K562 (cell line): ENCODE data around the gene HLA-DQB1. TPM values are rescaled to one million over a fixed set of nuclear protein-coding genes. Genes with fewer than 3 reads are reported as not detected.

Source experiments
- ATAC-seq: fragments of 200-7000 bp; cut with Tn5 transposase; 3 replicates; pipeline ENCODE4 v1.9.1; 2020; ENCODE audit warnings: moderate library complexity
- BruUV-seq: library from RNA; stranded (reverse); fragments of 400-500 nt; replicated peaks from 2 replicates; lab custom pipeline; 2021; lab: Mats Ljungman, UMichigan
- CTCF ChIA-PET: fragments of 300-600 bp; formaldehyde crosslinking; extraction: SDS; loops from one replicate; lab custom pipeline; 2021; ENCODE audit warnings: low intra/inter-chr PET ratio; lab: Yijun Ruan, JAX
- POLR2A ChIA-PET: fragments of 300-600, 350-650 bp; sonication (Branson Sonifier 250); formaldehyde crosslinking; extraction: SDS; loops from one replicate; lab custom pipeline; 2021; ENCODE audit warnings: antibody characterized with exemption, inconsistent platforms; lab: Yijun Ruan, JAX
- DNase-seq, 4 experiments: peaks; one replicate each; pipeline versions ENCODE4 v3.0.0 to v3.0.0-alpha.2; 2011 to 2018; ENCODE audit warnings: low spot score in 3 of 4, mixed read lengths in 3 of 4; ENCODE audit errors: extremely low read depth in 1 of 4
- FAIRE-seq: peaks from 2 replicates; lab custom pipeline; 2011; peaks lifted over from hg19 to GRCh38; lab: Jason Lieb, UNC
- H2AFZ ChIP-seq: 2 replicates; pipeline ENCODE4 v1.6.0; 2011; ENCODE audit warnings: low read depth, low read length, control low read depth, inconsistent platforms
- H3K27ac ChIP-seq: fragments of 200-600 bp; 3 replicates; pipeline ENCODE4 v1.8.0; 2011; ENCODE audit warnings: low read depth, mild to moderate bottlenecking, control low read depth, inconsistent platforms, low read length, moderate library complexity, mixed read lengths; ENCODE audit errors: extremely low read depth
- H3K27me3 ChIP-seq, 2 experiments: fragments of 300-600 bp in 1 of 2; 2 replicates in 1 of 2; 3 replicates in 1 of 2; pipeline versions ENCODE4 v1.6.0 to v1.8.0; 2011; ENCODE audit warnings: inconsistent platforms in 2 of 2, low read length in 2 of 2, mild to moderate bottlenecking in 1 of 2, mixed read lengths in 1 of 2, moderate library complexity in 1 of 2; ENCODE audit not compliant: control insufficient read depth in 2 of 2, insufficient read depth in 2 of 2
- H3K36me3 ChIP-seq: fragments of 300-600 bp; 3 replicates; pipeline ENCODE4 v1.8.0; 2011; ENCODE audit warnings: mild to moderate bottlenecking, low read length, inconsistent platforms; ENCODE audit not compliant: control insufficient read depth, insufficient read depth
- H3K4me1 ChIP-seq, 2 experiments: fragments of 200-600 bp in 1 of 2; replicated peaks in 1 of 2; 2 replicates in 1 of 2; 3 replicates in 1 of 2; pipeline versions ENCODE4 v1.5.1 to v1.8.0; 2011; ENCODE audit warnings: inconsistent platforms in 2 of 2, low read length in 2 of 2, mild to moderate bottlenecking in 1 of 2, mixed read lengths in 1 of 2, moderate library complexity in 1 of 2; ENCODE audit not compliant: control insufficient read depth in 2 of 2, insufficient read depth in 2 of 2
- H3K4me2 ChIP-seq: 2 replicates; pipeline ENCODE4 v1.6.1; 2011; ENCODE audit warnings: low read length, control low read depth, inconsistent platforms, mixed read lengths; ENCODE audit not compliant: insufficient read depth
- H3K4me3 ChIP-seq: fragments of 200-600 bp; sonication (generic), shearing (Covaris generic); 2 replicates; pipeline ENCODE4 v1.5.1; 2016; ENCODE audit warnings: control low read depth, inconsistent platforms
- H3K79me2 ChIP-seq: fragments of 200-600 bp; 3 replicates; pipeline ENCODE4 v1.8.0; 2011; ENCODE audit warnings: low read length, inconsistent platforms; ENCODE audit not compliant: control insufficient read depth, insufficient read depth
- H3K9ac ChIP-seq, 2 experiments: 2 replicates each; pipeline versions ENCODE4 v1.6.0 to v1.6.1; 2011; ENCODE audit warnings: low read depth in 2 of 2, low read length in 2 of 2, control low read depth in 1 of 2, inconsistent platforms in 1 of 2, mild to moderate bottlenecking in 1 of 2, mixed read lengths in 1 of 2; ENCODE audit not compliant: insufficient read depth in 1 of 2
- H3K9me1 ChIP-seq: one replicate; pipeline ENCODE4 v1.6.0; 2011; ENCODE audit warnings: inconsistent platforms, mild to moderate bottlenecking, low read length, moderate library complexity; ENCODE audit not compliant: control insufficient read depth, insufficient read depth
- H3K9me3 ChIP-seq: replicated peaks from 2 replicates; pipeline ENCODE4 v1.5.1; 2011; ENCODE audit warnings: low read depth, low read length, inconsistent platforms; ENCODE audit not compliant: control insufficient read depth, insufficient read depth
- H4K20me1 ChIP-seq: replicated peaks from 2 replicates; pipeline ENCODE4 v1.6.1; 2011; ENCODE audit warnings: low read length, inconsistent platforms, mixed read lengths; ENCODE audit not compliant: control insufficient read depth, insufficient read depth
- ARID2 ChIP-seq: fragments of 450-650 bp; IDR thresholded peaks from 2 replicates; pipeline ENCODE4 v1.6.1; 2017; ENCODE audit warnings: antibody characterized with exemption, mild to moderate bottlenecking
- ATF6 ChIP-seq: sonication (generic); formaldehyde crosslinking; IDR thresholded peaks from 2 replicates; pipeline ENCODE4 v1.4.0; 2020; ENCODE audit warnings: mild to moderate bottlenecking, missing genetic modification reagents
- BCLAF1 ChIP-seq, 2 experiments: fragments of 450-650 bp in 1 of 2; IDR thresholded peaks; 2 replicates each; pipeline ENCODE4 v1.6.1; 2011 to 2017; ENCODE audit warnings: low read depth in 2 of 2, antibody characterized with exemption in 1 of 2, borderline replicate concordance in 1 of 2, low read length in 1 of 2, mild to moderate bottlenecking in 1 of 2, mixed read lengths in 1 of 2; ENCODE audit not compliant: control insufficient read depth in 1 of 2
- EP400 ChIP-seq: fragments of 450-650 bp; IDR thresholded peaks from 2 replicates; pipeline ENCODE4 v1.6.1; 2017; ENCODE audit warnings: antibody characterized with exemption, mild to moderate bottlenecking, moderate library complexity
- FOXJ3 ChIP-seq: sonication (generic); formaldehyde crosslinking; IDR thresholded peaks from 2 replicates; pipeline ENCODE4 v1.4.0; 2020; ENCODE audit warnings: mild to moderate bottlenecking, missing genetic modification reagents
- JUN ChIP-seq, 2 experiments: sonication (generic) in 1 of 2; formaldehyde crosslinking in 1 of 2; IDR thresholded peaks; 2 replicates each; pipeline versions ENCODE4 v1.6.1 to v1.8.0; 2012 to 2022; ENCODE audit warnings: borderline replicate concordance in 2 of 2, mild to moderate bottlenecking in 2 of 2, improper control_type of control experiment in 1 of 2, low read depth in 1 of 2, low read length in 1 of 2, missing genetic modification reagents in 1 of 2
- MCM7 ChIP-seq, 2 experiments: fragments of 450-650 bp; IDR thresholded peaks; 2 replicates each; pipeline ENCODE4 v1.6.1; 2016 to 2018
- MITF ChIP-seq: IDR thresholded peaks from 2 replicates; pipeline ENCODE4 v1.6.1; 2014; ENCODE audit warnings: antibody characterized with exemption
- NR1H2 ChIP-seq: sonication (generic); formaldehyde crosslinking; IDR thresholded peaks from 2 replicates; pipeline ENCODE4 v1.4.0; 2020; ENCODE audit warnings: mild to moderate bottlenecking, missing genetic modification reagents
- ZNF274 ChIP-seq: IDR thresholded peaks from 2 replicates; pipeline ENCODE4 v1.6.1; 2011; ENCODE audit warnings: low read depth, mild to moderate bottlenecking, low read length, moderate library complexity, borderline replicate concordance
- ZNF592 ChIP-seq: fragments of 450-650 bp; IDR thresholded peaks from 2 replicates; pipeline ENCODE4 v1.6.1; 2017; ENCODE audit warnings: antibody characterized with exemption, mild to moderate bottlenecking
- in situ Hi-C: fragments of 300-500 bp; cut with MboI; formaldehyde crosslinking; loops from 4 replicates; pipeline ENCODE4 v1.15.0; 2018; ENCODE audit warnings: inconsistent platforms, mixed read lengths
- intact Hi-C: fragments of 100-400 bp; cut with micrococcal nuclease; formaldehyde crosslinking; loops from 2 replicates; pipeline ENCODE4 v1.14.2; 2022
- polyA plus RNA-seq, 8 experiments: library from polyadenylated mRNA; depleted of rRNA in 4 of 8; stranded (reverse) in 5 of 8; unstranded in 3 of 8; fragments of >200 nt; fragmentation: Nextera tagmentation in 2 of 8; fragmentation: Illumina TruSeq in 1 of 8; extraction: Ambion mirVana in 2 of 8; extraction: Trizol in 1 of 8; gene quantifications; 2 replicates each; pipeline versions ENCODE4 v1.2.1 to v1.2.3, GENCODE V29; 2011 to 2014; ENCODE audit warnings: inconsistent platforms in 1 of 8, missing spikeins in 1 of 8
- total RNA-seq, 7 experiments: library from RNA; depleted of rRNA in 6 of 7; stranded (reverse); fragments of >200 nt in 6 of 7; fragmentation: Illumina TruSeq in 2 of 7; extraction: Trizol in 2 of 7; gene quantifications; 2 replicates each; pipeline versions ENCODE4 v1.2.1 to v1.2.3, GENCODE V29; 2011 to 2021; ENCODE audit warnings: low replicate concordance in 1 of 7

The HLA-DQB1 gene
- total and polyA plus RNA-seq, 9 of the 15 experiments (the other 6 are each of a cell fraction or from before 2014, with no cell fraction given) = 0.29 TPM; not detected in 8

- no peaks in the 10 kb centered on the region for H4K20me1 ChIP-seq
- intact Hi-C loops (no loop called here), in situ Hi-C loops (no loop called here)
- no peak for FAIRE-seq
- no peaks in the 10 kb centered on the region for H3K27me3 ChIP-seq
- H3K4me3 ChIP-seq = no peak overlapping the region
- H3K9me1 ChIP-seq = no peaks in the 10 kb centered on the region
- DNase-seq = no peak
- ATAC-seq = no peak
- no peak overlapping the region for H3K4me2 ChIP-seq
- H2AFZ ChIP-seq = no peak overlapping the region
- no peaks in the 10 kb centered on the region for H3K79me2 ChIP-seq
- H3K4me1 ChIP-seq = no peaks in the 10 kb centered on the region
- H3K9ac ChIP-seq = no peak overlapping the region
- no peaks in the 10 kb centered on the region for H3K9me3 ChIP-seq
- ChIA-PET CTCF (interaction anchor here (0.5 kb wide), 1 partner anchor 163 kb away, joined by 4 read pairs; no protein-coding TSS in a partner anchor), POLR2A (no interaction called here)
- H3K27ac ChIP-seq = no peak overlapping the region
- no TSS peak for BruUV-seq
- no peaks in the 10 kb centered on the region for H3K36me3 ChIP-seq
- TF ChIP-seq BCLAF1 (IDR thresholded peaks at IDR 0.05; ENCODE audit: borderline replicate concordance in 1 of 2, control insufficient read depth in 1 of 2, low read depth in 2 of 2, low read length in 1 of 2) (no peak), MCM7 (IDR thresholded peaks at IDR 0.05) (no peak), MITF (no peak), FOXJ3 (no peak), EP400 (no peak), ZNF592 (no peak), ZNF274 (no peak), ARID2 (no peak), NR1H2 (no peak), JUN (IDR thresholded peaks at IDR 0.05; ENCODE audit: borderline replicate concordance, low read depth, low read length) (no peak), JUN (CRISPR knock-in tag; IDR thresholded peaks at IDR 0.05; ENCODE audit: borderline replicate concordance) (no peak), ATF6 (no peak)
Measured at GRCh38 chr6:32623693-32624092, 42.8 kb downstream of the HLA-DQB1 start.
